Stimulated activated CD4-positive, alpha-beta T cell treated with anti-CD3 and anti-CD28 coated beads, Interleukin-1b, Interleukin-23, amount 100 ng/mL, for 1 hour (primary cell): ENCODE data around the gene KCNA4.
"Not testable (repeated sequence)": the region's sequence is repeated elsewhere in the genome, so short reads cannot be mapped to it uniquely, and the experiment has no call there.

Source experiments
- DNase-seq, 2 donors: peaks; one replicate each; pipeline ENCODE4 v3.0.0-alpha.2; 2020; ENCODE audit warnings: low read depth in 2 of 2

The KCNA4 gene

GRCh38 chr11:30016588-30017363 is at the start of gene KCNA4:
TSS of gene KCNA4 (minus strand) at chr11:30017030. CDS start at chr11:30012678, 4,352 bp downstream.
- DNase-seq, result no peak

DNA sequence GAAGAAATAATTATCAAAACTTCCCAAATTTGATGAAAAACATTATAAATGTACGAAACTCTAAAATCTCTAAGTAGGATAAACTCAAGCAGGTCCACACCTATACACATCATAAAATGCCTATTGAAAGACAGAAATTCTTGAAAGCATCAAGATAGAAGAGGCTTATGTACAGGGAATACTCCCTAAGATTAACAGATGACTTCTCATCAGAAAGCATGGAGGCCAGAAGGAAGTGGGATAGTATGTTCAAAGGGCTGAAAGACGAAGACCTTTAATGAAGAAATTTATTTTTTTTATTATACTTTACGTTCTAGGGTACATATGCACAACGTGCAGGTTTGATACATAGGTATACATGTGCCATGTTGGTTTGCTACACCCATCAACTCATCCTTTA is 45.3 kb upstream of the KCNA4 start:
- no peak for DNase-seq

DNA sequence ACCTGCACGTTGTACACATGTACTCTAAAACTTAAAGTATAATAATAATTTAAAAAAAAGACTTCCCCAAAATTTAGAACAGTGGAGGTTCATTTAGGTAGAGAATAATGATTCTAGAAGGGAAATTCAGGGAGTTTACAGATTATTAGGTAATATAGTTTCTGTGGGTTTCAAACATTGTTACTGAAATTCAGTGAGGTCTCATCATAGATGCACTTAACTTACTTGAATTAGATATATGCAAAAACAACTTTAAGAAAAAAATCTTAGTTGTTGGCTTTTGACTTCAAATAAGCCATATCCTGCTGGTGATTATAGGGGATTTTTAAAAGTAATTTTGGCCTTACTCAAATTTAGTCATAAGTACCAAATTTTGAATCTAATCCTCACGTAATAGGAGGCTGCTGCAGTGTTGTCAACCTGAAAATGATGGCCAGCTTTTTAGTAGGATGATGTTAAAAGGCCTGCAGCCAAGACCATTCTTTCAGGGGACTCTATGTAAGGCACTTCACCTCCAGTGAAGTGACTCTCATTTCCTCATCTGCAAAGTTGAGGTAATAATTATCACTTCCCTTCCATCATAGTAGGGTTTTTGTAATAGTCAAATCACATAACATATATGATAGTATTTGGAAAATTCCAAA is 42.5 kb upstream of the KCNA4 start:
- DNase-seq, result no peak

DNA sequence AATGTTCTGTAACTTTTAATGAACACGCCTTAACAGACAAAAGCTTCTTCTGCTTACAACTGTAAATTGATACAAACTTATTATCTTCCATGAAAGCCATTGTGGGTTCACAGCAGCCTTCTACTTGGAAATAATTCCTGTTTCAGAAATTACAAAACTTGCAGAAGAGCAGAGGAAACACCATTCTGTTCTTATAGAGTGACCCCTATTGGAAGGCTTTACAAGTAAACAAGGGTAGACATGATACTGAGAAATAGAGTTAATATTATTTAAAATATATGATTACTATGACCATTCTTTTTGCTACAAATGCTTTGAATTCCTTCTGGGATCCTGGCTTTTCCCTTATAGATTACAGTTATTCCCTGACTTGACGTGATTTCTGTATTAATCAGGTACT is 32.4 kb upstream of the KCNA4 start:
- no peak for DNase-seq

DNA sequence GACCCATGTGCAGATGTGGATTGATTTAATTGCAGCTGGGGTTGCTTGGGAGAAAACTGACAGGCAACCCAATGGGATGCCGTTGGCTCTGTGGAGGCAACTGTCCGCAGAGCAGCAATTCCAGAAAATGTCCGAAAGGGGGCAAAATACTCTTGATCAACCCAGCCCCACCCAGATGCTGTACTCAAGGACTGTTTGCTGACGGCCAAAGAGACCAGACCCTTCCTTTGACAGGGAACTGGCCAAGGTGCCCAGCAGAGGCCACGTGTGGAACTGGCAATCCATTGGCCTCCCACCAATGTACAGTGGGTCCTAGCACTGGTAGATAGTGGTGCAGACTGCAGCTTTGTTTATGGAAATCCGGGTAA is 29.7 kb upstream of the KCNA4 start:
- no peak for DNase-seq

- no peak for DNase-seq
These were observed 29.2 kb upstream of the KCNA4 start for GRCh38 chr11:30045921-30046577.

- no peak for DNase-seq
These were observed 28.3 kb upstream of the KCNA4 start for GRCh38 chr11:30045144-30045543.

GRCh38 chr11:30041171-30041570 is 24.3 kb upstream of the KCNA4 start:
- no peak for DNase-seq

- not testable (repeated sequence) for DNase-seq
These were observed 17.9 kb upstream of the KCNA4 start for GRCh38 chr11:30034746-30035145.

- not testable (repeated sequence) for DNase-seq
These were observed 17.3 kb upstream of the KCNA4 start for GRCh38 chr11:30034166-30034565.

- DNase-seq, result no peak
These were observed 8.7 kb upstream of the KCNA4 start for GRCh38 chr11:30025396-30026139.

DNA sequence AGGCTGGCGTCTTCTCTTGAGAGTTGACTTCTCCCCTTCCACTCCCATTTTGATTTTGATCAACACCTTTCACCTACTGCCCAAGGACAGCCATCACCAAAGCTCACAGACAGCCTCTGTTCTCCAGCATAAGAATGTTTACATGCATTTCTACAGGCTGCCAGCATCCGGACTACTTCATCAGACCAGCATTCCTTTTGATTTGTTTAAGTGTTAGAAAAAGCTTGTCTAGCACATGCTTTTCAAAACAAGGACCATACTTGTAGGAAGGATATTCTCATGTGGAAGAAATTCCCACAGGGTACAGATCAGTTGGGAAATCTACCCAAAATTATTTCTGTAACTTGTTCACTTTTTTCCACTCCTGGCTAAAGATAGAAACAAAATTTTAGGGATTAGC is 6.2 kb upstream of the KCNA4 start:
- no peak for DNase-seq

DNA sequence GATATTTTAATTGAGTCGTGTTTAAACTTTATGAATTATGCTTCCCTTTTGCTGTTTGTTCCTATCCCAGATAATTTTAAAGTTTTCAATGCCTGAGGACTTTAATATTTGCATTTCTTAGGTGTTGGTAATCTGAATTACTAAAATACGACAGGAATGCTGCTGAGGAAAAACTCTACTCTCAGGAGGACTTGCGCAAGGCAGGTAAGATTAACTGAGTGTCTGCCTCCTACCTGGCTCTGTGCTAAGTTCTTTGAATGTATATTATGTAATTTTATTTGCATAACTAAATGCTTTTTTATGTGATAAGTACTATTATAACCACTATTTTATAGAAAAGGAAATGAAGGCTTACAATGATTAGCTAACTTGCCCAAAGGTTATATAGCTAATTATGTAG is 2.7 kb upstream of the KCNA4 start:
- DNase-seq, result no peak

- DNase-seq, result no peak
These were observed 1.7 kb upstream of the KCNA4 start for GRCh38 chr11:30018495-30018894.

DNA sequence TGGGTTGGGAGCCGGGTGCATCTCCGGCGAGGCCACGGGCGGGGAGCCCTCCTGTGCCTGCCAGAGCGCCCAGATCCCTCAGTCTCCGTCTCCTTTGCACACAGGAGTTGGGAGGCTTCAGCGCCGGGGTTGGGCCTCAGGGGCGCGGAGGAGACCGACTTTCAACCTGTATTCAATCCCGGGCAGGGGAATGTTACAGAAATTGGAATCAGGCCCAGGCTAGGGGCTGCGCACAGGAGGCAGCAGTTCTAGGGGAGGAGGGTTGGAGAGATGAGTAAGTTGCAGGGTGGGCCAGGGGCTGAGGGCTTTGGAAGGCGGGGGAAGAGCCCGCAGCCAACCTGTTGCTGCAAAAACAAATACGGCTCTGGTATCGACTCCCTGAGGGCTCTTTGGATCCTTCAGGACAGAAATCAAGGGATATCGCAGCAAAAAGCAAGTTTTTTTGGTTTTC is 640 bp upstream of the KCNA4 start:
- no peak for DNase-seq

DNA sequence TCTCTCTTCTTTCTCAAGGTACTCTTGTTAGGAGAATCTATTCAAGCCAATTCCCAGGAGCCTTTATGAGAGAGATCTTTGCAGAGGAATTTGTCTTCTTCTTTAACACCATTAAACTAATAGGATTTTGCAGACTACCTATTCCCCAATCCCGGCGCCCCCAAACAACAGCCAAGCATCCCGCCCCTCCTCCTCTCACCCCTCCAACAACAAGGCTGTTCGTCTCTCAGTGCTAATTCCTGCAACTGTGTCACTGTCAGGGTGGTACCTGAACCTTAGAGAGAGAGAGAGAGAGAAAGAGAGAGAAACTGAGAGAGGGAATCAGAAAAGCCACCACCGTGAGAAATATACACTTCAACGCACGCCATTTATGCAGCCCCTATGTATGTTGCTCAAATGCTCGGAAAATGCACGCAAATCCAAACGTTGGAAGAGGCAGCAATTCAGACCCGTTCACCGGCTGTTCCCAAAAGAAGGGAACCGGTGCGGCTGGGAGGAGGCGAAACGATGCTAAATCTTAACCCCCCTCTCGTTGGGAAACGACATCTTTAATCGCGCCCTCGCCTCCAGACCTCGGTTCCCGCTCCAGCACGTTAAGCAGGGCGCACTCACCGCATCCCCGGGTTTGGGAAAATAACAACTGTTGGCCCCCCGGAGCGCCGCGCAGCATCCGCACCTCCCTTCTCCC is 961 bp downstream of the KCNA4 start:
- DNase-seq, result no peak

DNA sequence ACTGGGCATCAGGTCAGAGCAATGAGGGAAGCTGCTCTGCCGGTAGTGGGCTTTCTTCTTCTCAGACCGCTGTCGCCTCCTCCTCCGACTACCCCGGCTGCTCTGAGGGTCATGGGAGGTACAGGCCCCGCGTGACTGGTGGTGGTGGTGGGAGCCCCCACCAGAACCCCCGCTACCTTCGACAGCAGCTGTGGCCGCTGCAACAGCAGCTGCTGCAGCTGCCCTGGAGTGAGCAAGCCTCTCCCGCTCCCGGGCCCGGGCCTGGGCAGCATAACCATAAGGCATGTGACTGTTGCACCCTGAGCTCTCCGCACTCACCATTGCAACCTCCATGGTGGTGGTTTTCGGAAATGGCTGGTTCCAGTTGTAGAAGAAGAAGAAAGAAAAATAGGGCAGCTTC is 4.5 kb downstream of the KCNA4 start:
- DNase-seq, result no peak

DNA sequence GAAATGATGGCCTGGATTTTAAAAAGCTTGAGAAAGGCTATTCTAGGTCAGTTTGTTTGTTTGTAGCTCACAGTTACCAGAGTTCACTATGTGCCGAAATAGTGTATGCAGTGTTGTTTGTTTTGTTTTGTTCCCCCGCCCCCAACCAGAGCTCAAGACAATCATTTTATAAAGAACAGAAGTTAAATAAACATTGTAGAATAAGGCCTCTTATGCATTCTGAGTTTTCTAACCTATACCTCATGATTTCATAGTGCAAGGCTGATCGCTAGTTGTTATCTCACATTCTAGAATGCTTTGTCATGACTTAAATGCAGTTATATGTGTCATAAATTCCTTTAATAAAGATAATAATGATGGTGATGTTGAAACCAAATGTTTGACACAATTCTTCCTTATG is 7.8 kb downstream of the KCNA4 start:
- DNase-seq, result no peak

GRCh38 chr11:30006876-30007275 is 10.0 kb downstream of the KCNA4 start:
- no peak for DNase-seq

- no peak for DNase-seq
These were observed 14.6 kb downstream of the KCNA4 start for GRCh38 chr11:30002157-30002785.
